Bronchial epithelial cell (primary cell): Measurements from ENCODE around the gene TERT. TPM values are rescaled to one million over a fixed set of nuclear protein-coding genes. Genes with fewer than 3 reads are reported as not detected.
A peak's percentile ranks its signal among the peaks of the same experiment; 100 is the strongest.
"Not testable (repeated sequence)": the region's sequence is repeated elsewhere in the genome, so short reads cannot be mapped to it uniquely, and the experiment has no call there.

Source experiments
- DNase-seq: peaks from one replicate; pipeline ENCODE4 v3.0.0-alpha.2; 2010; ENCODE audit warnings: low read depth
- FAIRE-seq: peaks from 2 replicates; lab custom pipeline; 2011; peaks lifted over from hg19 to GRCh38; lab: Jason Lieb, UNC
- H3K27me3 ChIP-seq: 2 replicates; pipeline ENCODE4 v1.5.1; 2011; ENCODE audit warnings: low read length; ENCODE audit not compliant: control insufficient read depth, insufficient read depth
- H3K36me3 ChIP-seq: 2 replicates; pipeline ENCODE4 v1.5.1; 2011; ENCODE audit warnings: low read length; ENCODE audit not compliant: control insufficient read depth, insufficient read depth
- H3K4me3 ChIP-seq: 2 replicates; pipeline ENCODE4 v1.5.1; 2011; ENCODE audit warnings: mild to moderate bottlenecking, low read depth, low read length, control low read depth
- total RNA-seq: library from RNA; depleted of rRNA; stranded (reverse); fragments of >200 nt; gene quantifications from 2 replicates; pipeline ENCODE4 v1.2.1, GENCODE V29; 2014
- TF ChIP-seq, protein P1 (sequence below): IDR thresholded peaks from 2 replicates; pipeline ENCODE4 v1.5.1; 2011; ENCODE audit warnings: mild to moderate bottlenecking, moderate library complexity, low read length, control low read depth, inconsistent platforms; ENCODE audit not compliant: insufficient read depth, severe bottlenecking

Gene TERT
- total RNA-seq, result under 0.01 TPM in 1 of 2 replicates, not detected in the other

DNA sequence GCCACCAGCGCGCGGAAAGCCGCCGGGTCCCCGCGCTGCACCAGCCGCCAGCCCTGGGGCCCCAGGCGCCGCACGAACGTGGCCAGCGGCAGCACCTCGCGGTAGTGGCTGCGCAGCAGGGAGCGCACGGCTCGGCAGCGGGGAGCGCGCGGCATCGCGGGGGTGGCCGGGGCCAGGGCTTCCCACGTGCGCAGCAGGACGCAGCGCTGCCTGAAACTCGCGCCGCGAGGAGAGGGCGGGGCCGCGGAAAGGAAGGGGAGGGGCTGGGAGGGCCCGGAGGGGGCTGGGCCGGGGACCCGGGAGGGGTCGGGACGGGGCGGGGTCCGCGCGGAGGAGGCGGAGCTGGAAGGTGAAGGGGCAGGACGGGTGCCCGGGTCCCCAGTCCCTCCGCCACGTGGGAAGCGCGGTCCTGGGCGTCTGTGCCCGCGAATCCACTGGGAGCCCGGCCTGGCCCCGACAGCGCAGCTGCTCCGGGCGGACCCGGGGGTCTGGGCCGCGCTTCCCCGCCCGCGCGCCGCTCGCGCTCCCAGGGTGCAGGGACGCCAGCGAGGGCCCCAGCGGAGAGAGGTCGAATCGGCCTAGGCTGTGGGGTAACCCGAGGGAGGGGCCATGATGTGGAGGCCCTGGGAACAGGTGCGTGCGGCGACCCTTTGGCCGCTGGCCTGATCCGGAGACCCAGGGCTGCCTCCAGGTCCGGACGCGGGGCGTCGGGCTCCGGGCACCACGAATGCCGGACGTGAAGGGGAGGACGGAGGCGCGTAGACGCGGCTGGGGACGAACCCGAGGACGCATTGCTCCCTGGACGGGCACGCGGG, at the start of gene TERT:
Gene TERT, minus strand, starts transcription at position 234 of the 815 bp plus-strand sequence. Its CDS starts 79 bp downstream, at position 155.
- FAIRE-seq, result no peak
- no peak for DNase-seq
- Histone ChIP-seq H3K27me3 (no peaks in the 10 kb centered on the region), H3K36me3 (no peaks in the 10 kb centered on the region), H3K4me3 (no peak within 1 kb of the TSS)
- TF ChIP-seq, protein P1, sequence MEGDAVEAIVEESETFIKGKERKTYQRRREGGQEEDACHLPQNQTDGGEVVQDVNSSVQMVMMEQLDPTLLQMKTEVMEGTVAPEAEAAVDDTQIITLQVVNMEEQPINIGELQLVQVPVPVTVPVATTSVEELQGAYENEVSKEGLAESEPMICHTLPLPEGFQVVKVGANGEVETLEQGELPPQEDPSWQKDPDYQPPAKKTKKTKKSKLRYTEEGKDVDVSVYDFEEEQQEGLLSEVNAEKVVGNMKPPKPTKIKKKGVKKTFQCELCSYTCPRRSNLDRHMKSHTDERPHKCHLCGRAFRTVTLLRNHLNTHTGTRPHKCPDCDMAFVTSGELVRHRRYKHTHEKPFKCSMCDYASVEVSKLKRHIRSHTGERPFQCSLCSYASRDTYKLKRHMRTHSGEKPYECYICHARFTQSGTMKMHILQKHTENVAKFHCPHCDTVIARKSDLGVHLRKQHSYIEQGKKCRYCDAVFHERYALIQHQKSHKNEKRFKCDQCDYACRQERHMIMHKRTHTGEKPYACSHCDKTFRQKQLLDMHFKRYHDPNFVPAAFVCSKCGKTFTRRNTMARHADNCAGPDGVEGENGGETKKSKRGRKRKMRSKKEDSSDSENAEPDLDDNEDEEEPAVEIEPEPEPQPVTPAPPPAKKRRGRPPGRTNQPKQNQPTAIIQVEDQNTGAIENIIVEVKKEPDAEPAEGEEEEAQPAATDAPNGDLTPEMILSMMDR, result no peak

DNA sequence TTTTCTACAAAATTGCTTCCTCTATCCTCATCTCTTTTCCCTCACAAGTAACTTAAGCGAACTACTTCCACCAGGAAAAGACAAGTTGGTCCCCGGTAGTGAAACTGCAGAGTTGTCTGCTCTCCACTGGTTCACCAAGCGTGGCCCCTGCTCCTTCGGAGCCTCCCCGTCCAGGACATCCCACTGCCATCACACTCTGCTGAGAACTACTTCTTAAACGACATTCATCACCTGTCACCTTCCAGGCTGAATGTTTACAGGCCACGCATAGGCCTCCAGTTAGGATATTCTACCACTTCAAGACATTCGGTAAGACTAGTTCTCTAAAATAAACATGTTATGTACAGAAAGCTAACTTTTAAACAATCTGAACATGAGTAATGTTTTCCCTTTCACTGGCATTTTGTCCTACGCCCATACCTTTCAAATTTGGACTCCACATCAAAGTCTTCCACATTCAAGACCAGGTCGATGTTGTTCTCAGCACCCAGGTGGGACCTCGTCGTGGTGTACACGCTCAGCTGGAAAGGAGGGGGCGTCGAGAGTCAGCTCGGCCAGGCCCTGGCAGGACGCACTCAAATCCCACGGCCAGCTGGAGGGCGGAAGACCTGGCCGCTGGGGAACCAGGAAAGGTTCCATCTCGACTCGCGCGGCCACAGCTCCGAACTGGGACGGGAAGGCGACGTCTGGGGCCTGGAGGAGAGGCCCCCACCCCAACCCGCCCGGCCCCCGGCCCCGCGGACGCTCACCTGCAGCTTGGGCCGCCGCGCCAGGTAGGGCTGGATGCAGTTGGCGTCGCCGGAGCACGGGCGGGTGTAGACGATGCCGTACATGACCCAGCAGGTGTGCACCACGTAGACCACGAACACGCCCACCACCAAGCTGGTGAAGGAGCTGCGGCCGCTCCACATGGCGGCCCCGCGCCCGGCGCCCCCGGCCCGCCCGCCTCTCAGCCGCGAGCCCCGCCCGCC, 49.3 kb upstream of the TERT start:
- DNase-seq (peak; percentile 7), FAIRE-seq (no peak)
- TF ChIP-seq, protein P1, result no peak
- Histone ChIP-seq H3K27me3 (no peaks in the 10 kb centered on the region), H3K4me3 (peak overlapping the region; percentile 90), H3K36me3 (peaks cover 17% of the 10 kb centered on the region)

DNA sequence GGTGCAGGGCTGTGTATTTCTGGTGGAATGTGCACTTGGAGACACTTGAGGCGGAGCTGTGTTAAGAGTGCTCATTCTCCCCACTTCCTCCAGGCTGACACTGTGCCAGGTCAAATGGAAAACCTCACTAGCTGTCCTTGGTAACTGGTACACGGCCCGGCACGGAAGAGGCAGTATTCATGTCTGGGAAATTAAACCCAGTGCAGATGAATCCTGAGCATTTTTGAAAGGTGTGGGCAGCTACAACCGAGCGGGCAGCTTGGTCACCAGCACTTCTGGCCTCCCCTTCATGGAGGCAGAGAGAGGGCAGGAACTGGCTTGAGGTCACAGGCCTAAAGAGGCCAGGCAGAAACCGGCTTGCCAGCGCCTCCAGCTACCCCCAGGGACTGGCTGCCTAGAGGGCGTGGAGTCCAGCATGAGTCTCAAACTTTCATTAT, 48.5 kb upstream of the TERT start:
- FAIRE-seq, result no peak
- Histone ChIP-seq H3K4me3 (no peak overlapping the region), H3K36me3 (peaks cover 24% of the 10 kb centered on the region)

DNA sequence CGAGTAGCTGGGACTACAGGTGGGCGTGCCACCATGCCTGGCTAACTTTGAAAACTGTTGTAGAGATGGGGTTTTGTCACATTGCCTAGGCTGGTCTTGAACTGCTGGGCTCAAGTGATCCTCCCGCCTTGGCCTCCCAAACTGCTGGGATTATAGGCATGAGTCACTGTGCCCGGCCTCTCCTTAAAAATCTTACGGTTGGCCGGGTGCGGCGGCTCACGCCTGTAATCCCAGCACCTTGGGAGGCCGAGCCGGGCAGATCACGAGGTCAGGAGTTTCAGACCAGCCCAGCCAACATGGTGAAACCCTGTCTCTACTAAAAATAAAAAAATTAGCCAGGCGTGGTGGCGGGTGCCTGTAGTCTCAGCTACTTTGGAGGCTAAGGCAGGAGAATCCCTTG, 47.8 kb upstream of the TERT start:
- not testable (repeated sequence) for H3K4me3 ChIP-seq, FAIRE-seq, DNase-seq, H3K27me3 ChIP-seq
- peaks cover 29% of the 10 kb centered on the region for H3K36me3 ChIP-seq

More for the DNA sequence above, 48.5 kb upstream of the TERT start:
- no peak for DNase-seq
- TF ChIP-seq, protein P1, result no peak
- no peaks in the 10 kb centered on the region for H3K27me3 ChIP-seq

DNA sequence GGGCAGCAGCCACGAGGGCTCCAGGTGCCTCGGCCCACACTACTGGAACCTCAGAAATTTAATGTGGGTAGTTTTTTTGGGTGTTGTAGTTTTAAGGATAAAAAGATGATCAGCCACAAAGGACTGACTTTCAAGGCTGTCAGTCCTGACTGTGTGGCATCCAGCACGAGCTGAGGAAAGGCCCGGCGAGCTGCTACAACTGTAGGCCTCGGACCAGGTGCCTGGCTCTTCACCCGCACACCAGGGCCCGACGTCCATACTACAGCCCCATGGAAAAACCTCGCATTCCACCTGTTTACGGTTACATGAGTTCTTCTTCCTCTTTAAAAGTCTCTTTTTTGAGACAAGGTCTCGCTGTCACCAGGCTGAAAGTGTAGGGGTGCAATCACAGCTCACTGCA, 47.4 kb upstream of the TERT start:
- no peak for FAIRE-seq
- TF ChIP-seq, protein P1, result no peak
- Histone ChIP-seq H3K4me3 (no peak overlapping the region), H3K27me3 (no peaks in the 10 kb centered on the region), H3K36me3 (peaks cover 33% of the 10 kb centered on the region)
- DNase-seq, result no peak

DNA sequence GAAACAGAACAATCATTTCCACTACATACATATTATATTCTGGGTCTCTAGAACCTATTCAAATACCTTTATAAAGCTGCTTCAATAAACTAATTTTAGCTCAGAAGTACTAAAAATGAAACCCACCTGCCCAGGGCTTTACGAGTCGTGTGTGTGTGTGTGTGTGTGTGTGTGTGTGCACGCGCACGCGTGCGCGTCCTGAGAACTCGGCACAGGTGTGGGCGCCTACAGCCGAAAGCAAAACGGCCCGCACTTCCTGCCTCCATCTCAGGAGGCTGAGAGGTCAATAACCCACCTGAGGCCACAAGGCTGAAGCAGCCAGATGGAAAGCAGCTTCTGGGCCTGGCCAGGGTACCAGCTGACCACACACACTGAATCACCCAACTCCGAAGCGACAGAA, 47.0 kb upstream of the TERT start:
- H3K27me3 ChIP-seq, result no peaks in the 10 kb centered on the region
- H3K36me3 ChIP-seq, result peaks cover 33% of the 10 kb centered on the region
- no peak overlapping the region for H3K4me3 ChIP-seq
- DNase-seq (no peak), FAIRE-seq (no peak)
- TF ChIP-seq, protein P1, result no peak

DNA sequence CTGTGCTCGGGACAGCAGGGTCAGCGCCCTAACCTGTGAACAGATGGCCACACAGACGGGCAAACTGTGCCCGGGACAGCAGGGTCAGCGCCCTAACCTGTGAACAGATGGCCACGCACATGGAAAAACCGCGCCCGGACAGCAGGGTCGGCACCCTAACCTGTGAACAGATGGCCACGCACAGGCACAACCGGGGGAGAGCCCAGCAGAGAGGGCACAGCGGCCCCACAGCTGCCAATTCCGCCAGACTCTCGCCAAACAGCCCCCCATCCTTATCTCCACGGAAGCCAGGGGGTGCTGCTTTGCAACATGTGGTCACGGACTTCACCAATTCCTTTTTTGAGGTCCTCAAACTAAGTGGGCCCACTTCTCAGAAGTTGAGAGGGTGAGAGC, 44.9 kb upstream of the TERT start:
- not testable (repeated sequence) for H3K27me3 ChIP-seq, DNase-seq, H3K4me3 ChIP-seq, FAIRE-seq
- peaks cover 44% of the 10 kb centered on the region for H3K36me3 ChIP-seq

DNA sequence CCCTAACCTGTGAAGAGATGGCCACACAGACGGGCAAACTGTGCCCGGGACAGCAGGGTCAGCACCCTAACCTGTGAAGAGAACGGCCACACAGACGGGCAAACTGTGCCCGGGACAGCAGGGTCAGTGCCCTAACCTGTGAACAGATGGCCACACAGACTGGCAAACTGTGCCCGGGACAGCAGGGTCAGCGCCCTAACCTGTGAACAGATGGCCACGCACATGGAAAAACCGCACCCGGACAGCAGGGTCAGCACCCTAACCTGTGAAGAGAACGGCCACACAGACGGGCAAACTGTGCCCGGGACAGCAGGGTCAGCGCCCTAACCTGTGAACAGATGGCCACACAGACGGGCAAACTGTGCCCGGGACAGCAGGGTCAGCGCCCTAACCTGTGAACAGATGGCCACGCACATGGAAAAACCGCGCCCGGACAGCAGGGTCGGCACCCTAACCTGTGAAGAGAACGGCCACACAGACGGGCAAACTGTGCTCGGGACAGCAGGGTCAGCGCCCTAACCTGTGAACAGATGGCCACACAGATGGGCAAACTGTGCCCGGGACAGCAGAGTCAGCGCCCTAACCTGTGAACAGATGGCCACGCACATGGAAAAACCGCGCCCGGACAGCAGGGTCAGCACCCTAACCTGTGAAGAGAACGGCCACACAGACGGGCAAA, 44.4 kb upstream of the TERT start:
- peaks cover 44% of the 10 kb centered on the region for H3K36me3 ChIP-seq
- FAIRE-seq, H3K27me3 ChIP-seq, DNase-seq, H3K4me3 ChIP-seq: not testable (repeated sequence)
